Measurements from ENCODE around the gene CLIC1. TPM values are rescaled to one million over a fixed set of nuclear protein-coding genes. Genes with fewer than 3 reads are reported as not detected.

Gene CLIC1
- total and polyA plus RNA-seq, 10 of the 15 experiments (the other 5 are each of a cell fraction or from before 2014, with no cell fraction given) = 446 to 1,266 (median 636) TPM

GRCh38 chr6:31728767-31729514, 7.4 kb downstream of the CLIC1 start, which contains the start of gene DDAH2 (continued):
- no peak for TF ChIP-seq ZNF687 (IDR thresholded peaks at IDR 0.05)

- DNase-seq (ENCODE audit: low read depth, low spot score) (peak; percentile 43), ATAC-seq (no peak), FAIRE-seq (no peak)
- peaks cover 0 to 7% of the 10 kb centered on the region in 2 experiments; a peak in 3 of 4 replicates for H3K36me3 ChIP-seq (ENCODE audit: control insufficient read depth in 2 of 2, insufficient read depth in 2 of 2, low read length in 1 of 2)
- no TSS peak for BruUV-seq (replicated peaks)
- H4K20me1 ChIP-seq (ENCODE audit: control insufficient read depth, insufficient read depth) = no peaks in the 10 kb centered on the region
- intact Hi-C loops (cut with micrococcal nuclease; ENCODE audit: unreplicated experiment) (loop anchor here (2.0 kb wide), 2 partner anchors 41 to 99 kb away; partner anchors contain the start of gene HSPA1B), in situ Hi-C loops (cut with MboI) (no loop called here)
- CTCF ChIA-PET = interaction anchor here (0.6 to 15.8 kb wide), 5 partner anchors 11 to 131 kb away, joined by 4 to 208 read pairs (median 5); partner anchors contain the start of gene MSH5
- peak overlapping the region; percentile 98 for H3K4me2 ChIP-seq (ENCODE audit: control insufficient read depth, insufficient read depth)
- peaks cover under 1% of the 10 kb centered on the region; the same call in 1 of the 2 replicates for H3K79me2 ChIP-seq (ENCODE audit: control insufficient read depth, insufficient read depth, low read length)
- RAD21 ChIA-PET (ENCODE audit: unreplicated experiment) = interaction anchor here (1.4 to 3.6 kb wide), 4 partner anchors 10 to 105 kb away, joined by 5 to 44 read pairs (median 8); no protein-coding TSS in a partner anchor
- H2AFZ ChIP-seq (ENCODE audit: control insufficient read depth, low read depth, low read length) = no peak overlapping the region
- SMC1A ChIA-PET (ENCODE audit: uncharacterized antibody, unreplicated experiment) = interaction anchor here (0.6 to 5.3 kb wide), 4 partner anchors 11 to 102 kb away, joined by 3 to 45 read pairs (median 6); partner anchors contain the start of genes ABHD16A, CLIC1 and MSH5
- H3K4me3 ChIP-seq = no peak overlapping the region
- POLR2A ChIA-PET = interaction anchor here (1.0 to 2.8 kb wide), 6 partner anchors 8 to 103 kb away, joined by 3 to 30 read pairs (median 6); partner anchors contain the start of genes ABHD16A, CLIC1 and MSH5
- no peak overlapping the region for H3K9ac ChIP-seq (ENCODE audit: control insufficient read depth, insufficient read depth, low read length)
- H3K9me3 ChIP-seq (replicated peaks; ENCODE audit: control insufficient read depth, insufficient read depth, low read length) = no peaks in the 10 kb centered on the region
- H3K27me3 ChIP-seq (replicated peaks in 1 of 2; ENCODE audit: control insufficient read depth in 2 of 2, insufficient read depth in 2 of 2, low read length in 1 of 2) = no peaks in the 10 kb centered on the region
- H3K27ac ChIP-seq (ENCODE audit: control insufficient read depth, insufficient read depth) = peak overlapping the region; percentile 60
- WGBS (ENCODE audit: insufficient coverage, insufficient replicate concordance, low lambda C conversion rate, missing lambda C conversion rate) = 65% methylated on average over 41 of the region's 41 CpGs
- H3K4me1 ChIP-seq (ENCODE audit: control insufficient read depth, insufficient read depth, low read length) = peaks cover 24% of the 10 kb centered on the region
- TF ChIP-seq BCL11A (IDR thresholded peaks at IDR 0.05; ENCODE audit: low read depth, low read length) (no peak), IRF4 (IDR thresholded peaks at IDR 0.05; ENCODE audit: low read depth, low read length) (0 out of 2 replicates have a peak, but pooled peaks have one; percentile 43), IKZF2 (IDR thresholded peaks at IDR 0.05) (no peak), ZNF24 (IDR thresholded peaks at IDR 0.05) (no peak), CEBPZ (IDR thresholded peaks at IDR 0.05; ENCODE audit: low read depth, low read length) (no peak), NR2C2 (IDR thresholded peaks at IDR 0.05; ENCODE audit: borderline replicate concordance, control insufficient read depth, insufficient read length, low read depth) (no peak), MEF2B (IDR thresholded peaks at IDR 0.05; ENCODE audit: partially characterized antibody, poor library complexity, severe bottlenecking) (no peak), GABPA (IDR thresholded peaks at IDR 0.05; ENCODE audit: low read depth) (no peak), TCF12 (IDR thresholded peaks at IDR 0.05; ENCODE audit: low read depth, low read length) (peak; percentile 78; the same call in 1 of the 2 replicates), CREM (IDR thresholded peaks at IDR 0.05; ENCODE audit: low read depth) (0 out of 2 replicates have a peak, but pooled peaks have one; percentile 2), TBL1XR1 (IDR thresholded peaks at IDR 0.05; ENCODE audit: low read depth, low read length) (no peak)
These were observed 8.3 kb downstream of the CLIC1 start for GRCh38 chr6:31727717-31728671.

Data from GM12878 (cell line).